DOHH2 (cell line): ENCODE measurements around the gene UVSSA.
"Not testable (repeated sequence)": the region's sequence is repeated elsewhere in the genome, so short reads cannot be mapped to it uniquely, and the experiment has no call there.

Experiments used
- EZH2phosphoT487 ChIP-seq: fragments of 200-600 bp; sonication (generic); IDR thresholded peaks from 2 replicates; pipeline ENCODE4 v1.6.1; 2017; ENCODE audit warnings: borderline replicate concordance, mild to moderate bottlenecking, antibody characterized with exemption, low read length, moderate library complexity, mixed read lengths
- TF ChIP-seq, protein P1 (sequence below): fragments of 200-600 bp; sonication (generic); IDR thresholded peaks from one replicate; pipeline ENCODE4 v1.5.1; 2014; ENCODE audit warnings: antibody characterized with exemption, mild to moderate bottlenecking, low read depth, low read length; ENCODE audit not compliant: poor library complexity, severe bottlenecking

DNA sequence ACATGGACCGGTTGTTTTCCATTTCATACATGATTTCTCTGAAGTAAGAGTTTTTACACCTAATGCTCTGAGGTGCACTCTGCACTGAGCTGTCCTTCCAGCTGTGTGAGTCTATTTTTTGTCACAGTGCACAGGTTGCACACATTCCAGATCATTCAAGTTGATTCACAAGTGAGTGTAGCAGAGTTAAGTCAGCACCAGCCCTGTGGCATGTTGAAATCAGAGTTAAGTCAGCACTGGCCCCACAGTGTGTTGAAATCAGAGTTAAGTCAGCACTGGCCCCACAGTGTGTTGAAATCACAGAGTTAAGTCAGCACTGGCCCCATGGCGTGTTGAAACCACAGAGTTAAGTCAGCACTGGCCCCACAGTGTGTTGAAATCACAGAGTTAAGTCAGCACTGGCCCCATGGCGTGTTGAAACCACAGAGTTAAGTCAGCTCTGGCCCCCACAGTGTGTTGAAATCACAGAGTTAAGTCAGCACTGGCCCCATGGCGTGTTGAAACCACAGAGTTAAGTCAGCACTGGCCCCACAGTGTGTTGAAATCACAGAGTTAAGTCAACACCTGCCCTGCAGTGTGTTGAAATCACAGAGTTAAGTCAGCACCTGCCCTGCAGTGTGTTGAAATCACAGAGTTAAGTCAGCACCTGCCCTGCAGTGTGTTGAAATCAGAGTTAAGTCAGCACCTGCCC is 11.7 kb upstream of the UVSSA start:
- TF ChIP-seq, protein P1, sequence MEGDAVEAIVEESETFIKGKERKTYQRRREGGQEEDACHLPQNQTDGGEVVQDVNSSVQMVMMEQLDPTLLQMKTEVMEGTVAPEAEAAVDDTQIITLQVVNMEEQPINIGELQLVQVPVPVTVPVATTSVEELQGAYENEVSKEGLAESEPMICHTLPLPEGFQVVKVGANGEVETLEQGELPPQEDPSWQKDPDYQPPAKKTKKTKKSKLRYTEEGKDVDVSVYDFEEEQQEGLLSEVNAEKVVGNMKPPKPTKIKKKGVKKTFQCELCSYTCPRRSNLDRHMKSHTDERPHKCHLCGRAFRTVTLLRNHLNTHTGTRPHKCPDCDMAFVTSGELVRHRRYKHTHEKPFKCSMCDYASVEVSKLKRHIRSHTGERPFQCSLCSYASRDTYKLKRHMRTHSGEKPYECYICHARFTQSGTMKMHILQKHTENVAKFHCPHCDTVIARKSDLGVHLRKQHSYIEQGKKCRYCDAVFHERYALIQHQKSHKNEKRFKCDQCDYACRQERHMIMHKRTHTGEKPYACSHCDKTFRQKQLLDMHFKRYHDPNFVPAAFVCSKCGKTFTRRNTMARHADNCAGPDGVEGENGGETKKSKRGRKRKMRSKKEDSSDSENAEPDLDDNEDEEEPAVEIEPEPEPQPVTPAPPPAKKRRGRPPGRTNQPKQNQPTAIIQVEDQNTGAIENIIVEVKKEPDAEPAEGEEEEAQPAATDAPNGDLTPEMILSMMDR = not testable (repeated sequence)
- not testable (repeated sequence) for TF ChIP-seq EZH2phosphoT487
